ENCODE measurements around the gene RTL10. TPM values are rescaled to one million over a fixed set of nuclear protein-coding genes. Genes with fewer than 3 reads are reported as not detected.
A peak's percentile ranks its signal among the peaks of the same experiment; 100 is the strongest.

RTL10 gene
- total and polyA plus RNA-seq, 2 of the 8 experiments (the other 6 are each of a cell fraction or from before 2014, with no cell fraction given) = 11.5 to 18.8 TPM

- 0 out of 8 replicates have a peak, but pooled peaks cover 0 to 2% (median 0%) of the 10 kb centered on the region in 4 experiments for H3K36me3 ChIP-seq (ENCODE audit: control insufficient read depth in 2 of 4, insufficient read depth in 4 of 4, low read length in 3 of 4)
- 93% methylated on average over 26 of the region's 27 CpGs; no CpG with 5 or more reads in 1 of the 2 experiments for WGBS, 2 experiments (ENCODE audit: extremely low coverage in 1 of 2, insufficient coverage in 1 of 2, insufficient read length in 1 of 2, insufficient replicate concordance in 2 of 2, low coverage in 1 of 2, low lambda C conversion rate in 2 of 2, missing lambda C conversion rate in 1 of 2)
- no peaks in the 10 kb centered on the region for H4K20me1 ChIP-seq (replicated peaks in 1 of 2; ENCODE audit: control insufficient read depth in 1 of 2, insufficient read depth in 2 of 2, low read length in 2 of 2)
- no peaks in the 10 kb centered on the region for H3K27me3 ChIP-seq (replicated peaks in 1 of 4; ENCODE audit: control insufficient read depth in 3 of 4, extremely low read depth in 1 of 4, insufficient read depth in 3 of 4, low read length in 3 of 4)
- no peaks in the 10 kb centered on the region for H3K9me3 ChIP-seq (ENCODE audit: insufficient read depth in 2 of 2, low read depth in 1 of 2, low read length in 1 of 2)
- no peak overlapping the region for H3K23ac ChIP-seq (ENCODE audit: insufficient read length)
- H2AK5ac ChIP-seq (ENCODE audit: low read depth, low read length) = no peak overlapping the region
- POLR2A ChIA-PET (ENCODE audit: partially characterized antibody) = interaction anchor here (1.0 to 4.6 kb wide), 3 partner anchors 8 to 26 kb away, joined by 3 to 27 read pairs (median 7); no protein-coding TSS in a partner anchor
- no peak overlapping the region for H3K4ac ChIP-seq (replicated peaks; ENCODE audit: insufficient read length, low read depth, low read length)
- no peak overlapping the region for H2BK20ac ChIP-seq (ENCODE audit: low read length)
- H4K8ac ChIP-seq (ENCODE audit: extremely low read depth, insufficient read depth, low read length) = no peak overlapping the region
- H3K4me1 ChIP-seq (replicated peaks in 1 of 4; ENCODE audit: control insufficient read depth in 3 of 4, insufficient read depth in 4 of 4, low read length in 3 of 4) = peaks cover 0 to 7% (median 3%) of the 10 kb centered on the region in 4 experiments; a peak in 4 of 7 replicates
- no peak for FAIRE-seq
- H3K27ac ChIP-seq (ENCODE audit: low read depth, low read length) = no peak overlapping the region; the same call in 1 of the 2 replicates
- H3K56ac ChIP-seq (replicated peaks; ENCODE audit: insufficient read length, low read depth, low read length) = no peak overlapping the region
- H4K5ac ChIP-seq (ENCODE audit: insufficient read length, low read depth, low read length) = no peak overlapping the region
- no peak overlapping the region for H3K14ac ChIP-seq (ENCODE audit: insufficient read length)
- H2BK15ac ChIP-seq (ENCODE audit: low read length) = 0 out of 2 replicates have a peak overlapping the region, but pooled peaks have one; percentile 46
- no peak overlapping the region for H4K91ac ChIP-seq (replicated peaks; ENCODE audit: insufficient read length, low read length)
- no peak overlapping the region for H3K4me3 ChIP-seq (ENCODE audit: extremely low read depth in 1 of 4, insufficient read depth in 2 of 4, low read depth in 3 of 4, low read length in 4 of 4)
- no peaks in the 10 kb centered on the region for H3K79me2 ChIP-seq (ENCODE audit: control insufficient read depth in 1 of 2, insufficient read depth in 2 of 2, low read length in 2 of 2)
- no peak overlapping the region; the same call in 1 of the 2 replicates for H3K18ac ChIP-seq (ENCODE audit: extremely low read depth, low read length)
- H2BK5ac ChIP-seq (ENCODE audit: low read depth, low read length) = peak overlapping the region; percentile 52
- H3K9ac ChIP-seq (replicated peaks in 1 of 4; ENCODE audit: extremely low read depth in 1 of 4, low read depth in 3 of 4, low read length in 3 of 4) = no peak overlapping the region
- no peak overlapping the region for H3K4me2 ChIP-seq (ENCODE audit: insufficient read depth in 1 of 2, low read depth in 2 of 2, low read length in 2 of 2)
- no peak overlapping the region for H2BK120ac ChIP-seq (replicated peaks; ENCODE audit: low read depth, low read length)
- H2BK12ac ChIP-seq (ENCODE audit: low read depth, low read length) = peak overlapping the region; percentile 80; the same call in 1 of the 2 replicates
- no peak overlapping the region for H2AFZ ChIP-seq (ENCODE audit: low read length)
- no peaks in the 10 kb centered on the region; the same call in 1 of the 2 replicates for H3K79me1 ChIP-seq (ENCODE audit: low read depth, low read length)
- no peaks in the 10 kb centered on the region for H3K23me2 ChIP-seq (ENCODE audit: low read depth, low read length)
- CTCF ChIA-PET (ENCODE audit: partially characterized antibody) = interaction anchor here (0.8 to 2.6 kb wide), 2 partner anchors 9 to 53 kb away, joined by 3 to 7 read pairs; no protein-coding TSS in a partner anchor
- no peak for DNase-seq (ENCODE audit: low read depth in 1 of 2, low spot score in 2 of 2)
- TF ChIP-seq, protein P1, sequence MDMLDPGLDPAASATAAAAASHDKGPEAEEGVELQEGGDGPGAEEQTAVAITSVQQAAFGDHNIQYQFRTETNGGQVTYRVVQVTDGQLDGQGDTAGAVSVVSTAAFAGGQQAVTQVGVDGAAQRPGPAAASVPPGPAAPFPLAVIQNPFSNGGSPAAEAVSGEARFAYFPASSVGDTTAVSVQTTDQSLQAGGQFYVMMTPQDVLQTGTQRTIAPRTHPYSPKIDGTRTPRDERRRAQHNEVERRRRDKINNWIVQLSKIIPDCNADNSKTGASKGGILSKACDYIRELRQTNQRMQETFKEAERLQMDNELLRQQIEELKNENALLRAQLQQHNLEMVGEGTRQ (IDR thresholded peaks at IDR 0.05; ENCODE audit: low read length) = no peak
- TF ChIP-seq KDM1A (IDR thresholded peaks at IDR 0.05; ENCODE audit: borderline replicate concordance, low read length) = no peak
- TF ChIP-seq SUZ12 (IDR thresholded peaks at IDR 0.05; ENCODE audit: low read length) = no peak
- no peak for TF ChIP-seq BACH1 (IDR thresholded peaks at IDR 0.05; ENCODE audit: low read length)
- TF ChIP-seq CBX5 (IDR thresholded peaks at IDR 0.05; ENCODE audit: low read depth, low read length) = no peak
- no peak; the same call in 1 of the 2 replicates for TF ChIP-seq POLR2AphosphoS5 (IDR thresholded peaks at IDR 0.05; ENCODE audit: low read depth, low read length)
- no peak for TF ChIP-seq MAX (IDR thresholded peaks at IDR 0.05)
- no peak for TF ChIP-seq KDM5A (IDR thresholded peaks at IDR 0.05; ENCODE audit: low read length)
Measured at GRCh38 chr22:19873138-19873959, 18.7 kb upstream of the RTL10 start.
